Measurements from ENCODE around the gene RASA3.
A peak's percentile ranks its signal among the peaks of the same experiment; 100 is the strongest.

RASA3 gene

GRCh38 chr13:114145256-114145655 lies 12.8 kb upstream of the RASA3 start:
- Histone ChIP-seq H3K4me3 (no peak overlapping the region), H3K27ac (no peak overlapping the region)
- peak; percentile 53 for DNase-seq (ENCODE audit: low spot score)
- TF ChIP-seq CTCF (IDR thresholded peaks at IDR 0.05), result no peak

GRCh38 chr13:114144606-114145244 lies 12.3 kb upstream of the RASA3 start:
- Histone ChIP-seq H3K4me3 (no peak overlapping the region), H3K27ac (no peak overlapping the region)
- no peak for TF ChIP-seq CTCF (IDR thresholded peaks at IDR 0.05)
- DNase-seq (ENCODE audit: low spot score), result peak; percentile 46

GRCh38 chr13:114143806-114144605 lies 11.6 kb upstream of the RASA3 start:
- no peak for TF ChIP-seq CTCF (IDR thresholded peaks at IDR 0.05)
- DNase-seq (ENCODE audit: low spot score), result no peak
- H3K27ac ChIP-seq, result peak overlapping the region in 1 of 2 donors; percentile 31
- H3K4me3 ChIP-seq, result no peak overlapping the region

GRCh38 chr13:114142640-114143490 lies 10.4 kb upstream of the RASA3 start:
- Histone ChIP-seq H3K4me3 (no peak overlapping the region), H3K27ac (no peak overlapping the region)
- DNase-seq (ENCODE audit: low spot score), result no peak
- no peak for TF ChIP-seq CTCF (IDR thresholded peaks at IDR 0.05)

GRCh38 chr13:114142137-114142550 lies 9.7 kb upstream of the RASA3 start:
- TF ChIP-seq CTCF (IDR thresholded peaks at IDR 0.05), result no peak
- DNase-seq (ENCODE audit: low spot score), result no peak
- Histone ChIP-seq H3K27ac (no peak overlapping the region), H3K4me3 (no peak overlapping the region)

- no peak overlapping the region for H3K4me3 ChIP-seq
- no peak for TF ChIP-seq CTCF (IDR thresholded peaks at IDR 0.05)
- no peak for DNase-seq (ENCODE audit: low spot score)
- no peak overlapping the region for H3K27ac ChIP-seq
These were observed 9.0 kb upstream of the RASA3 start for GRCh38 chr13:114141261-114141996.
